Neural cell (in vitro differentiated cells): ENCODE data around the gene CROCC2. TPM values are rescaled to one million over a fixed set of nuclear protein-coding genes. Genes with fewer than 3 reads are reported as not detected.

Experiments used
- H2AFZ ChIP-seq: fragments of 200-600, 300-800 bp; sonication (generic), shearing (Covaris generic); 2 replicates; pipeline ENCODE4 v1.6.0; 2014; ENCODE audit warnings: low read depth, mild to moderate bottlenecking, antibody characterized with exemption, low read length, moderate library complexity
- H3F3A ChIP-seq: fragments of 200-600 bp; shearing (Covaris generic); 2 replicates; pipeline ENCODE4 v1.6.1; 2016; ENCODE audit warnings: mild to moderate bottlenecking, moderate library complexity, mixed read lengths, antibody characterized with exemption, low read length; ENCODE audit not compliant: insufficient read depth, poor library complexity, severe bottlenecking
- H3K27ac ChIP-seq: fragments of 200-600, 300-800 bp; sonication (generic), shearing (Covaris generic); 2 replicates; pipeline ENCODE4 v1.5.1; 2014; ENCODE audit warnings: mild to moderate bottlenecking, low read length, moderate library complexity
- H3K27me3 ChIP-seq: fragments of 300-800, 200-600 bp; sonication (generic), shearing (Covaris generic); 2 replicates; pipeline ENCODE4 v1.6.0; 2014; ENCODE audit warnings: mild to moderate bottlenecking, low read depth, low read length, moderate library complexity; ENCODE audit not compliant: insufficient read depth
- H3K36me3 ChIP-seq: fragments of 300-800, 200-600 bp; sonication (generic), shearing (Covaris generic); 2 replicates; pipeline ENCODE4 v1.5.1; 2014; ENCODE audit warnings: mild to moderate bottlenecking, antibody characterized with exemption, low read length, moderate library complexity; ENCODE audit not compliant: insufficient read depth
- H3K4me2 ChIP-seq: fragments of 300-800, 200-600 bp; sonication (generic), shearing (Covaris generic); 2 replicates; pipeline ENCODE4 v1.6.0; 2014; ENCODE audit warnings: mild to moderate bottlenecking, low read length
- H3K4me3 ChIP-seq: fragments of 300-800, 200-600 bp; sonication (generic), shearing (Covaris generic); 2 replicates; pipeline ENCODE4 v1.5.1; 2014; ENCODE audit warnings: mild to moderate bottlenecking, low read length, moderate library complexity
- H3K79me2 ChIP-seq: fragments of 200-600 bp; shearing (Covaris generic); replicated peaks from 2 replicates; pipeline ENCODE4 v1.6.0; 2014; ENCODE audit warnings: mild to moderate bottlenecking, low read length, moderate library complexity; ENCODE audit not compliant: insufficient read depth
- H3K9ac ChIP-seq: fragments of 300-800, 200-600 bp; sonication (generic), shearing (Covaris generic); 2 replicates; pipeline ENCODE4 v1.6.1; 2016; ENCODE audit warnings: mild to moderate bottlenecking, low read length, mixed read lengths
- H3K9me2 ChIP-seq: fragments of 200-600 bp; shearing (Covaris generic); 2 replicates; pipeline ENCODE4 v1.6.1; 2016; ENCODE audit warnings: mild to moderate bottlenecking, low read length, mixed read lengths; ENCODE audit not compliant: insufficient read depth
- H3K9me3 ChIP-seq: fragments of 200-600, 300-800 bp; sonication (generic), shearing (Covaris generic); 2 replicates; pipeline ENCODE4 v1.6.1; 2016; ENCODE audit warnings: mild to moderate bottlenecking, mixed run types, low read length, moderate library complexity, mixed read lengths
- H4K20me1 ChIP-seq: fragments of 200-600 bp; shearing (Covaris generic); 2 replicates; pipeline ENCODE4 v1.6.1; 2016; ENCODE audit warnings: mild to moderate bottlenecking, mixed run types; ENCODE audit not compliant: insufficient read depth
- EP300 ChIP-seq: fragments of 450-650 bp; conservative IDR thresholded peaks from 2 replicates; pipeline ENCODE4 v1.6.1; 2014; ENCODE audit warnings: antibody characterized with exemption, mild to moderate bottlenecking, moderate library complexity; ENCODE audit not compliant: poor library complexity, severe bottlenecking
- EZH2 ChIP-seq: fragments of 200-600, 300-800 bp; shearing (Covaris generic), sonication (generic); IDR thresholded peaks from 2 replicates; pipeline ENCODE4 v1.6.1; 2014; ENCODE audit warnings: antibody characterized with exemption, low read length, borderline replicate concordance, mild to moderate bottlenecking; ENCODE audit not compliant: insufficient read depth, poor library complexity, severe bottlenecking
- MXI1 ChIP-seq: fragments of 450-650 bp; conservative IDR thresholded peaks from 2 replicates; pipeline ENCODE4 v1.6.1; 2014; ENCODE audit warnings: antibody characterized with exemption, mild to moderate bottlenecking; ENCODE audit not compliant: poor library complexity, severe bottlenecking
- POLR2AphosphoS5 ChIP-seq: IDR thresholded peaks from 2 replicates; pipeline ENCODE4 v1.6.1; 2012
- RAD21 ChIP-seq: fragments of 450-650 bp; conservative IDR thresholded peaks from 2 replicates; pipeline ENCODE4 v1.6.1; 2014; ENCODE audit warnings: antibody characterized with exemption, mild to moderate bottlenecking, moderate library complexity
- SMC3 ChIP-seq: fragments of 450-650 bp; conservative IDR thresholded peaks from 2 replicates; pipeline ENCODE4 v1.6.1; 2014; ENCODE audit warnings: antibody characterized with exemption, mild to moderate bottlenecking, moderate library complexity; ENCODE audit not compliant: poor library complexity
- TAF1 ChIP-seq: IDR thresholded peaks from 2 replicates; pipeline ENCODE4 v1.6.1; 2012; ENCODE audit warnings: low read depth
- polyA plus RNA-seq: library from polyadenylated mRNA; depleted of rRNA; stranded (reverse); fragments of >200 nt; gene quantifications from 2 replicates; pipeline ENCODE4 v1.2.3, GENCODE V29; 2014
- TF ChIP-seq, protein P1 (sequence below): IDR thresholded peaks from 2 replicates; pipeline ENCODE4 v1.6.1; 2012; ENCODE audit warnings: borderline replicate concordance
- TF ChIP-seq, protein P2 (sequence below): fragments of 450-650 bp; IDR thresholded peaks from 2 replicates; pipeline ENCODE4 v1.5.1; 2014; ENCODE audit warnings: antibody characterized with exemption, mild to moderate bottlenecking, moderate library complexity; ENCODE audit not compliant: poor library complexity, severe bottlenecking

CROCC2 gene
- polyA plus RNA-seq, 1 donor from 2014 or later = 0.09 TPM

DNA sequence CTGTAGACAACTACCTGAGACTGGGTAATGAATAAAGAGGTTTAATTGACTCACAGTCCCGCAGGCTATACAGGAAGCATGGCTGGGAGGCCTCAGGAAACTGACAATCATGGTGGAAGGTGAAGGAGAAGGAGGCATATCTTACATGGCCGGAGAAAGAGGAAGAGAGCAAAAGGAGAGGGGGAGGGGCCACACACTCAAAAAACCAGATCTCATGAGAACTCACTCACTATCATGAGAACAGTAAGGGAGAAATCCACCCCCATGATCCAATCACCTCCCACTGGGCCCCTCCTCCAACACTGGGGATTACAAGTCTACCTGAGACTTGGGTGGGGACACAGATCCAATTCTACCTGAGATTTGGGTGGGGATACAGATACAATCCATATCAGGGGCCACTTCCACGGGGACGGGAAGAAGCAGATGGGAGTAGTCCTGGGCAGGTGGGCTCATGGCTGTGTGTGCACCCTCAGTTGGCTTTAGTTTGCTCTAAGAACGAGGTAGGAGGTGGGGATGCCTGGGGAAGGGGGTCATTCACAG lies 20.0 kb upstream of the CROCC2 start:
- no peaks in the 10 kb centered on the region for H3K9me2 ChIP-seq
- H3K9me3 ChIP-seq = no peaks in the 10 kb centered on the region
- no peak overlapping the region for H2AFZ ChIP-seq
- no peaks in the 10 kb centered on the region for H4K20me1 ChIP-seq
- no peaks in the 10 kb centered on the region for H3F3A ChIP-seq
- H3K27ac ChIP-seq = no peak overlapping the region
- no peaks in the 10 kb centered on the region for H3K36me3 ChIP-seq
- H3K79me2 ChIP-seq = no peaks in the 10 kb centered on the region
- H3K4me3 ChIP-seq = no peak overlapping the region
- no peak overlapping the region for H3K4me2 ChIP-seq
- no peak overlapping the region for H3K9ac ChIP-seq
- no peak for TF ChIP-seq POLR2AphosphoS5
- H3K27me3 ChIP-seq = no peaks in the 10 kb centered on the region

DNA sequence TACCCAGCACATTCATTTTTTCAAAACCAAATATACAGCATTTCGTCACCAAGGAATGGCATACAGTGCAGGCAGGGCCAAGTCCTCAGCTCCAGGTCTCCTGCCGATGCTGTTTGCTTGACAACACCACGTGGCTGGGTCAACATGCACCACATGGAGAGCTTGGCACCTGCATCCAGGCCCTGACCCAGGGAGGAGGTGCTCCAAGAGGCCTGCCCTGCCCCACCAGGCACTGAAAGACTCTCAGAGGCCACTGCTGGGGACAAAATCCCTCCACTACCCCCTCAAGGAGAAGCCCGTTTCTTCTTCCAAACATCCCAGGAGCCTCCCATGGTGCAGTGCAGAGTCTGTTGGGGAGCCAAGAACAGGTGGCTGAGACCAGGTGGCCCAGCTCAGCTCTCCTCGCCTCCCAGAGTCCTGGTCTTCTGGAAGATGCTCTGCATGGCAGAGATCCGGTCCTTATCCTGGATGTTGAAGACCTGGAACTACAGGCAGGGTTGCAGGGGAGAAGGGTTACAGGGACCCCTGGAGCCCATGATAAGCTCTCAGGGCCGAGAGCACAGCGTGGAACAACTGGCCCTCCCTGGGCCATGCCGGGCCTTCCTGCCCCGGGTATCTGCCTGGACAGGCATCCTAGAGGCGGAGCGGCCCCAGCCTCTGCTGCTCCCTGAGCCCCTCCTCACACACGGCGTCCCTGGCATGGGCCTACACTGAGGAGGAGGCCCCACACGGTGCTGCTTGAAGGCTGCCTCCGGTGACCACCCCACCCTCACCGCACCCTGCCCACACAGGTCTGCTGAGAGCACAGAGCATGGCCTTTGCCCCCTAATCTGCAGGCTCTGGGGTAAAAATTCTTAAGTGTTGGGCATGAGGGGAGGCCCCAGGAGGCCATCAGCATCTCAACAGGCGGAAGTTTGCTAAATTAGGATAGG lies 19.2 kb upstream of the CROCC2 start:
- Histone ChIP-seq H4K20me1 (no peaks in the 10 kb centered on the region), H3K9me2 (no peaks in the 10 kb centered on the region), H3K9ac (no peak overlapping the region), H3K27me3 (no peaks in the 10 kb centered on the region), H3F3A (no peaks in the 10 kb centered on the region), H3K4me3 (no peak overlapping the region), H3K9me3 (no peaks in the 10 kb centered on the region), H3K4me2 (no peak overlapping the region), H2AFZ (no peak overlapping the region), H3K27ac (no peak overlapping the region), H3K36me3 (no peaks in the 10 kb centered on the region), H3K79me2 (no peaks in the 10 kb centered on the region)
- TF ChIP-seq RAD21 (no peak), SMC3 (no peak), EP300 (no peak), EZH2 (no peak), MXI1 (no peak), TAF1 (no peak), POLR2AphosphoS5 (no peak)
- TF ChIP-seq, protein P1, sequence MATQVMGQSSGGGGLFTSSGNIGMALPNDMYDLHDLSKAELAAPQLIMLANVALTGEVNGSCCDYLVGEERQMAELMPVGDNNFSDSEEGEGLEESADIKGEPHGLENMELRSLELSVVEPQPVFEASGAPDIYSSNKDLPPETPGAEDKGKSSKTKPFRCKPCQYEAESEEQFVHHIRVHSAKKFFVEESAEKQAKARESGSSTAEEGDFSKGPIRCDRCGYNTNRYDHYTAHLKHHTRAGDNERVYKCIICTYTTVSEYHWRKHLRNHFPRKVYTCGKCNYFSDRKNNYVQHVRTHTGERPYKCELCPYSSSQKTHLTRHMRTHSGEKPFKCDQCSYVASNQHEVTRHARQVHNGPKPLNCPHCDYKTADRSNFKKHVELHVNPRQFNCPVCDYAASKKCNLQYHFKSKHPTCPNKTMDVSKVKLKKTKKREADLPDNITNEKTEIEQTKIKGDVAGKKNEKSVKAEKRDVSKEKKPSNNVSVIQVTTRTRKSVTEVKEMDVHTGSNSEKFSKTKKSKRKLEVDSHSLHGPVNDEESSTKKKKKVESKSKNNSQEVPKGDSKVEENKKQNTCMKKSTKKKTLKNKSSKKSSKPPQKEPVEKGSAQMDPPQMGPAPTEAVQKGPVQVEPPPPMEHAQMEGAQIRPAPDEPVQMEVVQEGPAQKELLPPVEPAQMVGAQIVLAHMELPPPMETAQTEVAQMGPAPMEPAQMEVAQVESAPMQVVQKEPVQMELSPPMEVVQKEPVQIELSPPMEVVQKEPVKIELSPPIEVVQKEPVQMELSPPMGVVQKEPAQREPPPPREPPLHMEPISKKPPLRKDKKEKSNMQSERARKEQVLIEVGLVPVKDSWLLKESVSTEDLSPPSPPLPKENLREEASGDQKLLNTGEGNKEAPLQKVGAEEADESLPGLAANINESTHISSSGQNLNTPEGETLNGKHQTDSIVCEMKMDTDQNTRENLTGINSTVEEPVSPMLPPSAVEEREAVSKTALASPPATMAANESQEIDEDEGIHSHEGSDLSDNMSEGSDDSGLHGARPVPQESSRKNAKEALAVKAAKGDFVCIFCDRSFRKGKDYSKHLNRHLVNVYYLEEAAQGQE = no peak
- TF ChIP-seq, protein P2, sequence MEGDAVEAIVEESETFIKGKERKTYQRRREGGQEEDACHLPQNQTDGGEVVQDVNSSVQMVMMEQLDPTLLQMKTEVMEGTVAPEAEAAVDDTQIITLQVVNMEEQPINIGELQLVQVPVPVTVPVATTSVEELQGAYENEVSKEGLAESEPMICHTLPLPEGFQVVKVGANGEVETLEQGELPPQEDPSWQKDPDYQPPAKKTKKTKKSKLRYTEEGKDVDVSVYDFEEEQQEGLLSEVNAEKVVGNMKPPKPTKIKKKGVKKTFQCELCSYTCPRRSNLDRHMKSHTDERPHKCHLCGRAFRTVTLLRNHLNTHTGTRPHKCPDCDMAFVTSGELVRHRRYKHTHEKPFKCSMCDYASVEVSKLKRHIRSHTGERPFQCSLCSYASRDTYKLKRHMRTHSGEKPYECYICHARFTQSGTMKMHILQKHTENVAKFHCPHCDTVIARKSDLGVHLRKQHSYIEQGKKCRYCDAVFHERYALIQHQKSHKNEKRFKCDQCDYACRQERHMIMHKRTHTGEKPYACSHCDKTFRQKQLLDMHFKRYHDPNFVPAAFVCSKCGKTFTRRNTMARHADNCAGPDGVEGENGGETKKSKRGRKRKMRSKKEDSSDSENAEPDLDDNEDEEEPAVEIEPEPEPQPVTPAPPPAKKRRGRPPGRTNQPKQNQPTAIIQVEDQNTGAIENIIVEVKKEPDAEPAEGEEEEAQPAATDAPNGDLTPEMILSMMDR = no peak
